NCI-H146 treated with DMSO at 0.1 percent for 48 hours (cell line): Measurements from ENCODE around the gene MRPL12.

Experiments
- DNase-seq: peaks from one replicate; lab custom pipeline; 2025; ENCODE audit not compliant: unreplicated experiment; lab: John Stamatoyannopoulos, UW

Gene MRPL12

DNA sequence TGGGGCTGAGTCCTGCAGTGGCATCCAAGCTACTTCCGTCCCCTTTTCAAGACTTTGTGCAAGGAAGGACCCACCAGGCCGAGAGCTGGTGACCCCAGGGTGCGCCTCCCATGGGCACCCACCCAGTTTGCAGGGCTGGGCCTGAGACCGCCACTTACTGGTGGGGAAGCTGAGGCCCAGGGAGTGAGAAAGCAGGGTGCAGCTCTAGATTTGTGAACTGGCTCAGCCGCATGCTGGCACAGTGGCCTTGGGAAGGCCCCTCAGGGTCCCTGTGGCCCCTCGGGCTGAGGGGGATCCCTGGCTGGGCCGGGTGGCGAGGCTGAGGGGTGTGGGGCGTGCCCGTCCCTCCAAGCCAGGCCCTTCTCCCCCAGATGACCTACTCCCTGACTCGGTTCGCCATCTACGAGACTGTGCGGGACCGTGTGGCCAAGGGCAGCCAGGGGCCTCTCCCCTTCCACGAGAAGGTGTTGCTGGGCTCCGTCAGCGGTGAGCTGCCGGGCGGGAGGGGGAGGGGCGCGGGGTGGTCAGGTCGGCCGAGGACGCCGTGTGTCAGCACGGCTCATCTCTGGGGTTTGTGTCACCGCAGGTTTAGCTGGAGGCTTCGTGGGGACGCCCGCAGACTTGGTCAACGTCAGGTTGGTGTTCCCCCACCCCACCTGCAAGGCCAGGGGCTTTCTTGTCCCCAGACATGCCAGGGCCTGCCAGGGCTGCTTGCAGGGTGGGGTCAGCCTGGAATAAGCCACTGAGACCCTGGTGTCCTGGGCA is 12.1 kb downstream of the MRPL12 start:
- DNase-seq = no peak

DNA sequence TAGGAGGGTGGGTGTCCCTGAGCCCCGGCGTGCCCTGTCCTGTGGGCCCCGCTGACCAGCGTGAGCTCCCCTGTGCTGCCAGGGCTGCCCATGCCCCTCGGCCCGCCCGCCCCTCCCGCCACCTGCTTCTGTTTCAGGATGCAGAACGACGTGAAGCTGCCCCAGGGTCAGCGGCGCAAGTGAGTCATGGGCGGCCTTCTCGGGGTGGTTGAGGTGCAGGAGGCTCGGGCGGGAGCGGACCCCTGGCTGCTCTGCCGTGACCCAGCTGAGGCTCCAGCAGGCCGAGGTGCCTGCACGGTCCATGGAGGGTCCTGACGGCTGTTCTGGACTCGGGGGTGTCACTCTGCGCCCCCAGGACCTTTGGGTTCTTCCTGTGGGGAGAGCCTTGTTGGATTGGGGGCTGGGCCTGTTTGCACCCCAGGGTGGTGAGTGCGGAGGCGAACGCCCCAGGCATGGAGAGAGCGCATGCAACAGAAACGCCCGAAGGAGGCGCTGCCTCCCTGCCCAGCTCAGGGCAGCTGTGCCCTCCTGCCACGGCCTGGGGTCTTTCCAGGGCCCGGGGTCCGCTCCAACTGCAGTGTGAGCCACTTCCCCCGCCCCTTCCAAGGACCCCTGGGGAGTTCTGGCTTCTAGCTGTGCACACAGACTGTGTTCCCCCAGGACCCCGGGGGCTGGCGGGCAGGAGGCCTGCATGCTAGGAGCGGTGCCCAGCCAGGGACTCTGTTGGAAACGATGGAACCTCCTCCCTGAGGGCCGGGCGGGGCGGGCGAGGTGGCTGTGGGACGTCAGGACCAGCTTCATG is 12.9 kb downstream of the MRPL12 start:
- no peak for DNase-seq

DNA sequence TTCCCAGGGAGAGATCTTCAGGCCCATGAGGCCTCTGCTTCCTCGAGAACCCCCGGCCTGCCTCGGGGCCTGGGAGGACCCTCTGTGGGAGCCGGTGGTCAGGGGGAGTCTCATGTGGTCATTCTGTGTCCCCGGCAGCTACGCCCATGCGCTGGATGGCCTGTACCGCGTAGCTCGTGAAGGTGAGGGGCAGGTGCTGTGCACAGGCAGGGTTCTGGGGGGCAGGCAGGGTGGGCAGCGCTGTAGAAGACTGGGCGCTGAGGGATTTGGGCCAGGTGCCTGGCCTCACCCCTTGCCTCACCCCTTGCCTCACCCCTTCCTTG is 13.5 kb downstream of the MRPL12 start:
- no peak for DNase-seq

DNA sequence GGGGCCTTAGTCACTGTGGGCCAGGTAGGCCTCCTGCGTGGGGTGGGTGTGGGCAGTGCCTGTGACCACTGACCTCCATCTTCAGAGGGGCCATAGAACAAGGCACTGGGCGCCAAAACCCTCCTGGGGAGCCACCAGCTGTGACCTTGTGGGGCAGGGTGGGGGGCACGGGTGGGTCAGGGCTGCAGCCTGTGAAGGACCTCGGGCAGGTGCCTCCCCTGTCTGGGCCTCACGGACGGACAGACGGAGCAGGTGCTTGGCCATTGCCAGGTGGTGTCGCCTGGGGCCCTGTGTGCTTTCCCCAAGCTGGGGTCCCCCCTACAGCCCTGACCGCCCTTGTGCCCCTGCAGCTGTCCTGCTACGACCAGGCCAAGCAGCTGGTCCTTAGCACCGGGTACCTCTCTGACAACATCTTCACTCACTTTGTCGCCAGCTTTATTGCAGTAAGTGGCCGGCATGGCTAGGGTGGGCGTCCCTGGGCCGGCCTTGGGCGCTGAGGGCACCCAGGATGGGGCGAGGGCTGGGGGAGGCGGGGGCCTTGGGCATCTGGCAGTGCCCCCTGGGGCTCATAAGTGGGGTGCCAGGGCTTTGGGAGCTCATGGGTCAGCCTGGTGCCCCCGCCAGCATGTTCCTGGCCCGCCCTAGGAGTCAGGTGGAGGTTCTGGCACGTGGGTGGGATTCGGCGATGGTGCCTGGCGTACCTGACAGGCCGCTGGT is 14.0 kb downstream of the MRPL12 start:
- no peak for DNase-seq

DNA sequence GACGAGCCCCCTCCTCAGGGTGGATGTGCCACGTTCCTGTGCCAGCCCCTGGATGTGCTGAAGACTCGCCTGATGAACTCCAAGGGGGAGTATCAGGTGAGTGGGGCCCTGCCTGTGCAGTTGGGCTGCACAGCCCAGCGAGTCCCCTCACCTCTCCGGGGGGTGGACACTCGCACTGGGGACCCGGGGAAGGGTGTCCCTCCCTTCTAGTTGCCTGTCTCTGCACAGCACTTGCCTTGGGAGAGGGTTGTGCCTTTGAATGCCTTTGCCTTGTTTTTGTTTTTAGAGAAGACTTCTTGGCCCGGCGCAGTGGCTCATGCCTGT is 14.6 kb downstream of the MRPL12 start:
- no peak for DNase-seq

DNA sequence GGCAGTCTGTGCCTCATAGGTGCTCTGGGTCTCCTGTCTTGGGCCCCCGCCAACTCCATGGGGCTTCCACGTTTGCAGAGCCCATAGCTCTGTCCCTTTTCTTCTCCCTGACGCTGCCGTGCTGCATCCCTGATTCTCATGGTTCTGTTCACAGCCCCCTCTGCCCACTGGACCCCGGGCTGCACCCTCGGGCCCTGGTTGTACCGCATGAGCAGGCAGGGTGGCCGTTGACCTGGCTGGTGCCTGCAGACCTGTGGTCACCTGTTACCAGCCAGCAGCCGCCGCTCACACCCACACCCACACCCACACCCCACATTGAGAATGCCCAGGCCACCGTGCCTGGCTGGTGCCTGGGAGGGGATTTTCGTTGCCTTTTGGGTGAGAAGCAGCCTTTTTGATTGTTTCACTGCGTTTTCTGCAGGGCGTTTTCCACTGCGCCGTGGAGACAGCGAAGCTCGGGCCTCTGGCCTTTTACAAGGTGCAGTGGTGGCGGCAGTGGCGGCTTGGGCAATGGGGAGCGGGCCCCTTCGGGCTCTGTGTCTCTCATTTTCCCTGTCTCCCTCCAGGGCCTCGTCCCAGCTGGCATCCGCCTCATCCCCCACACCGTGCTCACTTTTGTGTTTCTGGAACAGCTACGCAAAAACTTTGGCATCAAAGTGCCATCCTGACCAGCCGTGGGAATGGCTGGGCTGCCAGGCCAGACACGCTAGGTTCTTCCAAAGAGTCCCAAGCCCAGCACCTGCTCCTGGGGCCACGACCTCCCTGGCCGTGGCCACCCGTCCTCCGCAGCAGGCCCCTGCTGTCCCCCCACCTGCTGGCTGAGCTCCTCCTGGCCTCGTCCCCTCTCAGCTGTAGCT is 16.5 kb downstream of the MRPL12 start:
- no peak for DNase-seq

DNA sequence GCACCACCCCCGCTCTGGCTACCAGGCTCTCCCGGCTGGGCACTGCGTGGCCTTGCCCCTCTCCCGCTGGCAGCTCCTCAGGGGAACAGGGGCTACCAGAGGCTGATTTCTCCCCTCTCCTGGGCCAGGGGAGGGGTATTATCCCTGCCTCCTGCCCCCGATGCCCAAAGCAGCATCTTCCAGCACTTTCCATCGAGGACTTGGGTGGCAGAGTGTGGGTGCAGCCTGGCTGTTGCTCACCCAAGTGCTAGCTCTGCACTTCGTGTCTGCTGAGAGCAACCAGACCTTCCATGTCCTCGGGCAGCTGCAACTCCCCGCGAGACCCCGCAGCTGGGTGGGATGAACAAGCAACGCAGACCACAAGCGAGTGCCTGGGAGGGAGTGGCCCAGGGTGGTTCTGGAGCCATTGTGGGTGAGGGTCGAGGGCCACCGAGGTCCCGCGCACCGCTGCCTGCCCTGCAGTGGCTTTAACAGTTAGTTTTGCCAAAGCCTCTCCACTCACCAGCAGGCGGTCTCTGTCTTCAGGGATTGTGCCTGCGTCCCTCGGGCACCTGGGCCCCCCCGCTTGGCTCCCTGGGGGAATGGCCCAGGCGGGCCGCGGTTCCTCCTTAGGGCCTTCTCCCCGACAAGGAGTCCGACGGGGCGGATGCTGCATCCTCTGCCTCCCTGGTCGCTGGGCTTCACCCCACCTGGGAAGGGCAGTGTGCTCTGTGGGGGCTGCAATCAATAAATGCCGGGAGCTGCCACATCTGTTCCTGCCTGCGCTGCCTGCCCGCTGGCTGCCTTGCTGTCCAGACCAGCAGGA is 17.3 kb downstream of the MRPL12 start:
- no peak for DNase-seq

DNA sequence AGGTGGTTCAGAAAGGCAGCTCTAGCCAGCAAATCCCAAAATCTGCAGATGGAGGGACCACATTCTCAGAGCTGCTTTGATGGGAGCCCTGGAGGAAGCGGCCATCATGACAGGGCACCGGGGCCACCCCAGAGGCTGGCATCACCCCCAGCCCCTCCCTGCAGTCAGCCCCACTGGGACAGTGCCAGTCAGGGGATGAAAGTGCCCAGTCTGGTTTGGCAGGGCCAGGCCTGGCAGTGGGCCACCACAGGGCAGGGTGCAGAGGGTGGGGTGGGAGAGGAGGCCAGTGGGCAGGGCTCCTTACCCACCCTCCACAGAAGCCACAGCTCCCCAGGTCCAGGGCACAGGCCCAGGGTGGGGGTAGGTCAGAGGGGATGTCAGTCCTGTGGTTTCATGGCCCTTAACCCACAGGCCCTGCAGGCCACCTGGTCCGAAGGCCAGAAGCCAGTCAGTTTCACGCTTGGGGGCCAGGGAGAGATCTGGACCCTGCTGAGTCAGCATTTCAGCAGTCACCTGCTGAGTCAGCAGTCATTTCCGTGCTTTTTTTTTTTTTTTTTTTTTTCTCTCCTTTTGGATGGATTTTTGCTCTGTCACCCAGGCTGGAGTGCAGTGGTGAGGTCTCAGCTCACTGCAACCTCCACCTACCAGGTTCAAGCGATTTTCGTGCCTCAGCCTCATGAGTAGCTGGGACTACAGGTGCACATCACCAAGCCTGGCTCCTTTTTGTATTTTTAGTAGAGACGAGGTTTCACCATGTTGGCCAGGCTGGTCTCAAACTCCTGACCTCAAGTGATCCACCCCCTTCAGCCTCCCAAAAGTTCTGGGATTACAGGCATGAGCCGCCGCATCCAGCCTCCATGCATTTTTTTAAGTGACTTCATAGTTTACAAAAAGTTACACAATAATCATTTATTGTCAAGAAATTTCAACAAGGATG is 19.3 kb downstream of the MRPL12 start:
- DNase-seq = no peak

DNA sequence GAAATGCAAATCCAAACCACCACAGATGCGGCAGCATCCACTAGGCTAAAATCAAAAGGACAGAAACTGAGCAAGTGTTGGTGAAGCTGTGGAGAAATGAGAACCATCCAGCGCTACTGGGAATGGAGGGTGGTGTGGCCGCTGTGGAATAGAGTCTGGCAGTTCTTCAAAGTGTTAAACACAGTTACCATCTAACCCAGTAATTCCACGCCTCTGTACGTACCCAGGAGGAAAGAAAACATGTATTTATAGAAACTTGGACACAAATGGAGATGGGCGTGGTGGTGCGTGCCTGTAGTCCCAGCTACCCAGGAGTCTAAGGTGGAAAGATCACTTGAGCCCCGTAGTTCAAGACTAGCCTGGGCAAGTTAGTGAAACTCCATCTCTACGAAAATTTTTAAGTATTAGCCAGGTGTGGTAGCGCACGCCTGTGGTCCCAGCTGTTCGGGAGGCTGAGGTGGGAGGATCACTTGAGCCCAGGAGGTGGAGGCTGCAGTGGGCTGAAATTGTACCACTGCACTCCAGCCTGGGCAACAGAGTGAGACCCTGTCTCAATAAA is 20.6 kb downstream of the MRPL12 start:
- DNase-seq = no peak

DNA sequence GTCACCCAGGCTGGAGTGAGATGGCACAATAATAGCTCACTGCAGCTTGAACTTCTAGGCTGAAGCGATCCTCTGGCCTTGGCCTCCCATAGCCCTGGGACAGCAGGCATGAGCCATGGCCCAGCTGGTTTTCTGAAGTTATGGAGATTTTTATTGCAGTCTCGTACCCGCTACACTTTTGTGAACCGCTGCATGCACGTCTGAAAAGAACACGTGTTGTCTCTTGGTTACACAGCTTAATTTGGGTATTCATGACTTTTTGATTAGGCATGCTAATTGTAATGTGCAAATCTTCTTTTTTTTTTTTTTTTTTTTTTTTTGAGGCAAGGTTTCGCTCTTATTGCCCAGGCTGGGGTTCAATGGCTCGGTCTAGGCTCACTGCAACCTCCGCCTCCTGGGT is 22.3 kb downstream of the MRPL12 start:
- DNase-seq = no peak

DNA sequence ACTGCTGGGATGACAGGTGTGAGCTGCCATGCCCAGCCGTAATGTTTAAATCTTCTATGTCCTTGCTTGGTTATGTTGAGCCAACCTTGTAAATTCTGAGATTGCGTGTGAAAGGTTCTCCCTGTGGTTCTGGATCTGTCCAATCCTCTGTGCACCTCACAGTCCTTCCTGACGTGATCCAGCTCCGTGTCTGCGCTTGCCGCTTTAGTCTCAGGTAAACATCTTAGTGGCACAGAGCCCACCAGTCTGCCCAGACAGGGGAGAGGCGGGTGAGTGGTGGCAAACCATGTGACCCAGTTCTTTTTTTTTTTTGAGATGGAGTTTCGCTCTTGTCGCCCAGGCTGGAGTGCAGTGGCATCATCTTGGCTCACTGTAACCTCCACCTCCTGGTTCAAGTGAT is 22.8 kb downstream of the MRPL12 start:
- DNase-seq = no peak

DNA sequence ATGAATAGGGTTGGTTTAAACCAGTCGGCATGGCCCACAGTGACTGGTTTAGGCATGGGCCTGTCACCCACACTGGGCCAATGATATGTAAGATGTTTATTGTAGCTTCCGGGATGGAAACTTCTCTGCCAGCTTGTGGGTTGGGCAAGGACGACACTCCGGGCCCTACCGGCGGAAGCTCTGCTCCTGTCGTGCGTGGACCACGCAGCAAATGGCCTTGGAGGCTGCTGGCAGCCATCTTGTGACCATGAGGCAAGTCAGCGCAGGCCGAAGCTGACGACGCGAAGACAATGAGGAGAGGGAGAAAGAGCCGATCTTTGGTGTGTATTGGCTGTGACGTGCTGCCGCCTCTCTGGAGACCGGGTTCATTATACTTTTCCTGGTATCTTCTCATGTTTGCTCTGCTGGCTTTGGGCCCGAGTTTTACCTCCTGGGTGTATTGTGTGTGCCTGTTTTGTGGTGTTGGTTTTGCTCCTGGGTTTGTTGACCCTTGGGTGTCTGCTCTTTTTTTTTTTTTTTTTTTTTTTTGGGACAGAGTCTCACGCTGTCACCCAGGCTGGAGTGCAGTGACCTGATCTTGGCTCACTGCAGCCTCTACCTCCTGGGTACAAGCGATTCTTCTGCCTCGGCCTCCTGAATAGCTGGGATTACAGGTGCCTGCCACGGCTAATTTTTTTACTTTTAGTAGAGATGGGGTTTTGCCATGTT is 24.3 kb downstream of the MRPL12 start:
- peak; percentile 91 for DNase-seq

DNA sequence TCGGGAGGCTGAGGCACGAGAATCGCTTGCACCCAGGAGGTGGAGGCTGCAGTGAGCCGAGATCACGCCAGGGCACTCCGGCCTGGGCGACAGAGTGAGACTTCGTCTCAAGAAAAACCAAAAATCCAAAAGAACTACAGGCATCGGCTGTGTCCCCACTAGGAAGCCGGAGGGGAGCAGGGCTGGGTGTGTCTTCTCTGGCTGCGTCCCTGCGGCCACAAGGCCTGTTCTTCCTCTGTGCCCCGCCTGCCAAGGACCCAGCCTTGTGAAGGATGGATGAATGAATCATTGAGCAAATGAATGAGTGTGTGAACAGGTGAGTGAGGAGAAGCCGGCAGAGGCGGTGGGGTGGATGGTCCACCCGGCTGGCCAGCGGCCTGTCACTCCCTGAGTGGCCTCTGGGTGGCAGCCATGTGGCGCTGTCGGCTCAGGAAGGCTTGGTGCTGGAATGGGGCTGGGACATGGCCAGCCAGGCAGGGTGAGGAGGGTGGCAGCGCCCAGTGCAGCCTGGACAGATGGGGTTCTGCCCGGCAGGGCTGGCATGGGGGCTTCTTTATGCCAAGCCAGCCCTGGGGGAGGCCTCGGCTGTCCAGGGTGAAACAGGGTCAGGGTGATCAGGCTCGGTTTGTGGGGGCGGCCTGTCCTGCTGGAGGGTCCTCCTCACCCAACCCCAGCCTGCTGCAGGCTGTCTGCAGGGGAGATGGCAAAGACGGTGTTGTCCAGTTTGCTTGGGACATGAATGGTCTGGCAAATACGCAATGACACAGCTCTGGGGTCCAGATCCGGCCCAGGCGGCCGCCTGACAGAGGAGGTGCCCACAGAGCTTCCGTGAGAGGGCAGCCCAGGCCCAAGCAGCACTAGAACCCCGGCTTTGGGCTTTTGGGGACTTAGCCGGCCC is 30.6 kb downstream of the MRPL12 start:
- peak; percentile 17 for DNase-seq

DNA sequence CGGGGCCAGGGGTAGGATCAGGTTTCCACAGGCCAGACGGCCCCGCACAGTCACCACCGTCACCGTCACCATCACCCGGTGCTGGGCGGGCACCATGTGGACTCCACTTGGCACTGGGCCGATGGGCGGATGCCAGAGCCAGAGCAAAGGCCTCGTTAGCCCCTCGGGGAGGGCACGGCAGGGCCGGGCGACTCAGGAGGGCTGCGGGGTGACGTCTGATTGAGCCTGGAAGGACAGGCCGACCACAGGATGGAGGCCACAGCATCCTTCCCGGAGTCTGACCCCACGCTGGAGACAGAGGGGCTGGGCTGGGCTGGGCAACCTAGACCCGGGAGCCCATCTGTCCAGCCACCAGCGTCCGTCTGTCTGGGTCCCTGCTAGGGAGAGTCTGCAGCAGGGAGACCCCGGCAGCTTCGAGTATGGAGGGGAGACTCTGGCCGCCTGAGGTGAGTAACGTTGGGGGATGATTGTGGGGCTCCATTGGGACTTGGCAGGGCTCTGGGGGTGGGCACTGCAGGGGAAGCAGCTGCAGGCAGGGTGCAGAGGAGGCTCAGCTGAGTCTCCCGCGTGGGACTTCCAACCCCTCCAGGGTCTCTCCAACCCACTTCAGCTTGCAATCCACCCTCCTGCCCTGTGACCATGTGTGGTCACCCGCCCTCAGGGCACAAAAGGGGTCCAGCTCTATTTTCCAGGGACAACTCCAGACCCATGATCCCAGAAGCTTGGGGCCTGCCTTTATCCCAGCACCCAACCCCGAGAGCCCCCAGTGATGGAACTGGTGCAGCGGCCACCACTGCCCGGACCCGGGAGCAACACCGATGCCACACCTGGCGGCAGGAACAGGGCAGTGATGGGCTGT is 31.5 kb downstream of the MRPL12 start:
- no peak for DNase-seq

DNA sequence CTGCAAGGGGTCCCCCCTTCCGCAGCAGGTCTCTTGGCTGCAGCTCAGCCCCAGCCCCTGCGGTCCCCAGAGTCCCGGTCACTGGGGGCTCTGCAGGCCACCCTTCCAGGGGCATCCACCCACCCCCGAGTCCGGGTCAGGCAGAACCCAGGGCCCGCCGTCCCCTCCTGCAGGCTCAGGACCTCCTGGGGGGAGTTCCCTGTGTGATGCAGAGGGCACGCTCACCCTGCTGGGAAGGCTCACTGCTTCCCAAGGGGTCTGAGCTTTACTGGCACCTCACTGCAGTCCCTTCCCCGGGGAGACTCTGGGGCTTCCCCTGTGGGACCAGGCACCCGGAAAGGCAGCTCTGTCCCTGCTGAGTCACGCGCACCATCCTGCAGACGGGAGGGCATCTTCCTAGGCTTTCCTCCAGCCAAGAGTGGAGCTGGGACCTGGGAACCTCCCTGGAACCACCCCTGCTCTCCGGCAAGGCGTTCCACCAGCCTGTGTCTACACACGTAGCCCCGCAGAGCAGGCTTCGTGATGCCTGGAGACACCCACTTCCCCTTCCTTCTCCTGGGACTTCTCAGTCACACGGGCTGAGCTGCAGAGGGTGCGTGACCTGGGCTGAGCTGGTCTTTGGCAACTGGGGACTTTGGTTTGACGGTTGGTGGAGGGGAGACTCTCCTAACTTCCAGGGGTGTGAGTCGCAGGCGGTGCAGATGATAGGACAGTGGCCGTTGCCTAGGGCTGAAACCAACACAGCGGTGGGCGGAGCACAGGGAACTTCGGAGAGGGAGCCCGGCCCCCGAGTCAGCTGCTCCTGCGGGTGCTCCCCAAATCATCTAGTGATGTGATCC is 32.3 kb downstream of the MRPL12 start:
- DNase-seq = no peak
